PC-9 (cell line): Measurements from ENCODE around the gene RIPK4. TPM values are rescaled to one million over a fixed set of nuclear protein-coding genes. Genes with fewer than 3 reads are reported as not detected.

Experiments
- BruUV-seq: library from RNA; stranded (reverse); fragments of 400-500 nt; replicated peaks from 2 replicates; lab custom pipeline; 2021; lab: Mats Ljungman, UMichigan
- CTCF ChIA-PET: fragments of 300-600 bp; sonication (Branson Sonifier 250); formaldehyde crosslinking; loops from one replicate; lab custom pipeline; 2022; ENCODE audit warnings: antibody characterized with exemption; lab: Charles Lee
- POLR2A ChIA-PET: fragments of 300-600 bp; sonication (Branson Sonifier 250); formaldehyde crosslinking; loops from one replicate; lab custom pipeline; 2022; ENCODE audit warnings: antibody characterized with exemption; ENCODE audit not compliant: unreplicated experiment; lab: Charles Lee
- DNase-seq, 2 experiments: peaks; one replicate each; pipeline versions ENCODE4 v3.0.0 to v3.0.0-alpha.2; 2015 to 2022; ENCODE audit warnings: mixed read lengths in 1 of 2
- H2AFZ ChIP-seq: fragments of 200-600 bp; sonication (generic); 2 replicates; pipeline ENCODE4 v1.8.1; 2017; ENCODE audit warnings: antibody characterized with exemption
- H3F3A ChIP-seq: fragments of 200-600 bp; sonication (generic); 2 replicates; pipeline ENCODE4 v1.8.1; 2017; ENCODE audit warnings: antibody characterized with exemption, mild to moderate bottlenecking, low read depth; ENCODE audit not compliant: insufficient read depth
- H3K27ac ChIP-seq: fragments of 200-600 bp; sonication (generic); 2 replicates; pipeline ENCODE4 v1.6.1; 2016; ENCODE audit warnings: mixed run types
- H3K27me3 ChIP-seq: fragments of 200-600 bp; sonication (generic); 2 replicates; pipeline ENCODE4 v1.6.1; 2016; ENCODE audit warnings: low read depth, mixed run types; ENCODE audit not compliant: insufficient read depth
- H3K36me3 ChIP-seq: fragments of 200-600 bp; sonication (generic); 2 replicates; pipeline ENCODE4 v1.6.1; 2016; ENCODE audit warnings: low read depth, mixed run types
- H3K4me1 ChIP-seq: fragments of 200-600 bp; sonication (generic); replicated peaks from 2 replicates; pipeline ENCODE4 v1.6.1; 2016; ENCODE audit warnings: mixed run types; ENCODE audit not compliant: insufficient read depth
- H3K4me2 ChIP-seq: fragments of 200-600 bp; sonication (generic); 2 replicates; pipeline ENCODE4 v1.6.1; 2017; ENCODE audit warnings: mixed run types
- H3K4me3 ChIP-seq: fragments of 200-600 bp; sonication (generic); 2 replicates; pipeline ENCODE4 v1.6.1; 2016; ENCODE audit warnings: mixed run types
- H3K79me2 ChIP-seq: fragments of 200-600 bp; sonication (generic); 2 replicates; pipeline ENCODE4 v1.6.1; 2017; ENCODE audit warnings: low read depth, mixed run types
- H3K9me2 ChIP-seq: fragments of 200-600 bp; sonication (generic); 2 replicates; pipeline ENCODE4 v1.8.1; 2017; ENCODE audit warnings: mild to moderate bottlenecking; ENCODE audit not compliant: insufficient read depth
- H3K9me3 ChIP-seq: fragments of 200-600 bp; sonication (generic); 2 replicates; pipeline ENCODE4 v1.8.1; 2016; ENCODE audit warnings: low read depth; ENCODE audit not compliant: insufficient read depth
- H4K20me1 ChIP-seq: fragments of 200-600 bp; sonication (generic); 2 replicates; pipeline ENCODE4 v1.8.1; 2017; ENCODE audit not compliant: insufficient read depth
- CTCF ChIP-seq: fragments of 200-600 bp; sonication (generic); conservative IDR thresholded peaks from 2 replicates; pipeline ENCODE4 v1.6.1; 2017; ENCODE audit warnings: mixed run types, antibody characterized with exemption, mild to moderate bottlenecking, moderate library complexity
- EZH2 ChIP-seq: fragments of 200-600 bp; sonication (generic); IDR thresholded peaks from 2 replicates; pipeline ENCODE4 v1.8.0; 2017; ENCODE audit warnings: antibody characterized with exemption, low read depth
- intact Hi-C: fragments of 100-400 bp; cut with micrococcal nuclease; formaldehyde crosslinking; loops from one replicate; pipeline ENCODE4 v1.10.0; 2022; ENCODE audit not compliant: unreplicated experiment
- total RNA-seq: library from RNA; stranded (reverse); gene quantifications from 2 replicates; pipeline ENCODE4 v1.2.3, GENCODE V29; 2021

RIPK4 gene
- total RNA-seq, 1 experiment from 2014 or later: 30.1 TPM

GRCh38 chr21:41812679-41813078, 45.8 kb upstream of the RIPK4 start:
- DNase-seq: no peak
- TF ChIP-seq EZH2 (no peak), CTCF (no peak)
- BruUV-seq: no TSS peak
- H3K79me2 ChIP-seq: no peaks in the 10 kb centered on the region
- H3K4me2 ChIP-seq: no peak overlapping the region
- H3K36me3 ChIP-seq: no peaks in the 10 kb centered on the region
- no peaks in the 10 kb centered on the region for H4K20me1 ChIP-seq
- POLR2A ChIA-PET: no interaction called here
- no peaks in the 10 kb centered on the region for H3K9me3 ChIP-seq
- intact Hi-C loops: no loop called here
- no peak overlapping the region for H2AFZ ChIP-seq
- CTCF ChIA-PET: no interaction called here
- H3K4me3 ChIP-seq: no peak overlapping the region
- H3F3A ChIP-seq: peaks cover 3% of the 10 kb centered on the region; the same call in 1 of the 2 replicates
- no peak overlapping the region for H3K27ac ChIP-seq
- no peaks in the 10 kb centered on the region for H3K9me2 ChIP-seq
- no peaks in the 10 kb centered on the region for H3K27me3 ChIP-seq
- peaks cover 9% of the 10 kb centered on the region for H3K4me1 ChIP-seq

GRCh38 chr21:41810597-41810932, 43.7 kb upstream of the RIPK4 start:
- Histone ChIP-seq H3K9me2 (no peaks in the 10 kb centered on the region), H3K9me3 (no peaks in the 10 kb centered on the region), H3K79me2 (no peaks in the 10 kb centered on the region), H3K27ac (no peak overlapping the region), H4K20me1 (no peaks in the 10 kb centered on the region), H3K36me3 (no peaks in the 10 kb centered on the region), H3K4me1 (no peaks in the 10 kb centered on the region), H3K27me3 (no peaks in the 10 kb centered on the region), H3F3A (no peaks in the 10 kb centered on the region), H3K4me3 (no peak overlapping the region), H2AFZ (no peak overlapping the region), H3K4me2 (no peak overlapping the region)
- POLR2A ChIA-PET: interaction anchor here (0.5 kb wide), 1 partner anchor 267 kb away, joined by 4 read pairs; no protein-coding TSS in a partner anchor
- CTCF ChIA-PET: no interaction called here
- intact Hi-C loops: no loop called here
- BruUV-seq: no TSS peak
- no peak for DNase-seq
- TF ChIP-seq EZH2 (no peak), CTCF (no peak)

GRCh38 chr21:41809891-41810596, 43.2 kb upstream of the RIPK4 start:
- Histone ChIP-seq H3K4me1 (no peaks in the 10 kb centered on the region), H3K9me3 (no peaks in the 10 kb centered on the region), H3K4me3 (no peak overlapping the region), H3K27ac (no peak overlapping the region), H3K9me2 (no peaks in the 10 kb centered on the region), H3K36me3 (no peaks in the 10 kb centered on the region), H3K27me3 (no peaks in the 10 kb centered on the region), H3K4me2 (no peak overlapping the region), H4K20me1 (no peaks in the 10 kb centered on the region), H3K79me2 (no peaks in the 10 kb centered on the region), H2AFZ (no peak overlapping the region), H3F3A (no peaks in the 10 kb centered on the region)
- TF ChIP-seq EZH2 (no peak), CTCF (no peak)
- no TSS peak for BruUV-seq
- POLR2A ChIA-PET: no interaction called here
- CTCF ChIA-PET: no interaction called here
- DNase-seq: no peak
- intact Hi-C loops: no loop called here
